Measurements from ENCODE around the gene FAM222A. TPM values are rescaled to one million over a fixed set of nuclear protein-coding genes. Genes with fewer than 3 reads are reported as not detected.

Gene FAM222A
- total RNA-seq, 1 donor from 2014 or later, result 0.58 TPM

- H3K36me3 ChIP-seq (ENCODE audit: control insufficient read depth, insufficient read depth, low read length), result no peaks in the 10 kb centered on the region
- H3K4me3 ChIP-seq (ENCODE audit: low read depth, low read length), result no peak overlapping the region
- H3K27me3 ChIP-seq (ENCODE audit: control insufficient read depth, insufficient read depth, low read length), result peaks cover 28% of the 10 kb centered on the region
- no peak for DNase-seq (ENCODE audit: low read depth)
- TF ChIP-seq, protein P1, sequence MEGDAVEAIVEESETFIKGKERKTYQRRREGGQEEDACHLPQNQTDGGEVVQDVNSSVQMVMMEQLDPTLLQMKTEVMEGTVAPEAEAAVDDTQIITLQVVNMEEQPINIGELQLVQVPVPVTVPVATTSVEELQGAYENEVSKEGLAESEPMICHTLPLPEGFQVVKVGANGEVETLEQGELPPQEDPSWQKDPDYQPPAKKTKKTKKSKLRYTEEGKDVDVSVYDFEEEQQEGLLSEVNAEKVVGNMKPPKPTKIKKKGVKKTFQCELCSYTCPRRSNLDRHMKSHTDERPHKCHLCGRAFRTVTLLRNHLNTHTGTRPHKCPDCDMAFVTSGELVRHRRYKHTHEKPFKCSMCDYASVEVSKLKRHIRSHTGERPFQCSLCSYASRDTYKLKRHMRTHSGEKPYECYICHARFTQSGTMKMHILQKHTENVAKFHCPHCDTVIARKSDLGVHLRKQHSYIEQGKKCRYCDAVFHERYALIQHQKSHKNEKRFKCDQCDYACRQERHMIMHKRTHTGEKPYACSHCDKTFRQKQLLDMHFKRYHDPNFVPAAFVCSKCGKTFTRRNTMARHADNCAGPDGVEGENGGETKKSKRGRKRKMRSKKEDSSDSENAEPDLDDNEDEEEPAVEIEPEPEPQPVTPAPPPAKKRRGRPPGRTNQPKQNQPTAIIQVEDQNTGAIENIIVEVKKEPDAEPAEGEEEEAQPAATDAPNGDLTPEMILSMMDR (IDR thresholded peaks at IDR 0.05; ENCODE audit: insufficient read depth, low read length, poor library complexity, severe bottlenecking), result no peak
Observed at GRCh38 chr12:109680264-109681005, 33.2 kb upstream of the FAM222A start.

- no peak for DNase-seq (ENCODE audit: low read depth)
- Histone ChIP-seq H3K27me3 (ENCODE audit: control insufficient read depth, insufficient read depth, low read length) (peaks cover 21% of the 10 kb centered on the region), H3K36me3 (ENCODE audit: control insufficient read depth, insufficient read depth, low read length) (no peaks in the 10 kb centered on the region), H3K4me3 (ENCODE audit: low read depth, low read length) (no peak overlapping the region)
- TF ChIP-seq, protein P1 (IDR thresholded peaks at IDR 0.05; ENCODE audit: insufficient read depth, low read length, poor library complexity, severe bottlenecking), result no peak
Observed at GRCh38 chr12:109681986-109682707, 31.5 kb upstream of the FAM222A start.

DNA sequence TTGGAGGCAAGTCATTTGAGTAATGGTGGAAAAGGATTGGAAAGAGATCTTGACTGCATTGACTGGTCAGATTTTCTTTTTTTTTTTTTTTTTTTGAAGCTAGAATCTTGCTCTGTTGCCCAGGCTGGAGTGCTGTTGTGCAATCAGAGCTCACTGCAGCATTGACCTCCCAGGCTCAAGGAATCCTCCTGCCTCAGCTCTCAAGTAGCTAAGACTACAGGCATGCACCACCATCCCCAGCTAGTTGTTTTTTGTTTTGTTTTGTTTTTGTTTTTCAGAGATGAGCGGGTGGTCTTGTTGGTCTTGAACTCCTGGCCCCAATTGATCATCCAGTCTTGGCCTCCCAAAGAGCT is 30.9 kb upstream of the FAM222A start:
- Histone ChIP-seq H3K27me3 (ENCODE audit: control insufficient read depth, insufficient read depth, low read length) (peaks cover 15% of the 10 kb centered on the region), H3K36me3 (ENCODE audit: control insufficient read depth, insufficient read depth, low read length) (no peaks in the 10 kb centered on the region), H3K4me3 (ENCODE audit: low read depth, low read length) (no peak overlapping the region)
- DNase-seq (ENCODE audit: low read depth), result no peak
- TF ChIP-seq, protein P1 (IDR thresholded peaks at IDR 0.05; ENCODE audit: insufficient read depth, low read length, poor library complexity, severe bottlenecking), result no peak

DNA sequence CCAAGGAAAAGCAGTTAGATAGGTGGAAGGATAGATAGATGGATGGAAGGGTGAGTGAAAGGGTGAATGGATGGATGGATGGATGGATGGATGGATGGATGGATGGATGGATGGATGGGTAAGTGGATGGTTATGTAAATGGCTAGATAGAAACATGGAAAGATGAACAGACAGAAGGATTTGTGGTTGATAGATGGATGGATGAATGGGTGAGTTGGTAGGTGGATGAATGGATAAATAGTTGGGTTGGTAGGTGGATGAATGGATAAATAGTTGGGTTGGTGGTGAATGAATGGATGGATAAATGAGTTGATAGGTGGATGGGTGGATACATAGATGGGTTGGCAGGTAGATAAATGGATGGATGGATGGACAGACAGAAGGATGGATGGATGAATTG is 30.3 kb upstream of the FAM222A start:
- TF ChIP-seq, protein P1 (IDR thresholded peaks at IDR 0.05; ENCODE audit: insufficient read depth, low read length, poor library complexity, severe bottlenecking), result no peak
- Histone ChIP-seq H3K36me3 (ENCODE audit: control insufficient read depth, insufficient read depth, low read length) (no peaks in the 10 kb centered on the region), H3K4me3 (ENCODE audit: low read depth, low read length) (no peak overlapping the region), H3K27me3 (ENCODE audit: control insufficient read depth, insufficient read depth, low read length) (peaks cover 9% of the 10 kb centered on the region)
- no peak for DNase-seq (ENCODE audit: low read depth)

DNA sequence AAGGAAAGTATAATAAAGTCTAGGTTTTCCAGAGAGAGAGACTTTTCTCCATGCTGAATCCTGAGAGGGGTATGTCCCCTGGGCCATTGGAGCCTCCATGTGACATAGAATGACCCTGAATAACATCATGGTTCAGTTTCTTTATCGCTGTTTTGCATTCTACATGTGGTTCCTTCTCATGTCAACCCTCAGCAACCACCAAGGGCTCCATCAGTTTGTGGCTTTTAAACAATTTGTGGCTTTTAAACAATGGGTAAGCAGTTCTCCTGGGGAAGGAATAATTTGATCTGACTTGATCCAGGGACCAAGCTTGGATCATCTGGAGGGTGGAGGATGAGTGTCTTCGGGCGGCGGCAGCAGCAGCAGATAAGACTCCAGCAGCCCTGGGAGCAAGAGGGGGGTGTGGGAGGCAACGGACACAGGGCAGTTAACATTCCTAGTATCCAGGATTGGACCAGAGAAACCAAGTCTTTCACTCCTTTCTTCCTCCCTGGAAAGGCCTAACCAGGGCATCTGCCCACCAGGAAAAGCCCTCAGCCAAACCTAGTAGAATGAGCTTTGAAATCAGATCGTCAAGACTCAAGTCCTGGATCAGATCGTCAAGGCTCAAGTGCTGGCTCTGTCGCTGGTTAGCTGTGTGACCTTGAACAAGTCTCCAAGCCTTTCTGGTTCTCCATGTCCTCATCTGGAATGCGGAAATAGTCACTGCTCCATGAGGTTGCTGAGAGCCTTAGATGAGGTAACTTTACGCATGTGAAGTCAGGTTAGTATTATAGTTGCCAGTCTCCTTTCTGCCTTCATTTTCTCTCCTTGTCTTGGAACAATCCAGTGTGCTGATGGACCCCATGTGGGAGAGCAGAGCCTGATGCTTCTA is 27.8 kb upstream of the FAM222A start:
- Histone ChIP-seq H3K4me3 (ENCODE audit: low read depth, low read length) (no peak overlapping the region), H3K36me3 (ENCODE audit: control insufficient read depth, insufficient read depth, low read length) (no peaks in the 10 kb centered on the region), H3K27me3 (ENCODE audit: control insufficient read depth, insufficient read depth, low read length) (no peaks in the 10 kb centered on the region)
- TF ChIP-seq, protein P1 (IDR thresholded peaks at IDR 0.05; ENCODE audit: insufficient read depth, low read length, poor library complexity, severe bottlenecking), result no peak
- no peak for DNase-seq (ENCODE audit: low read depth)
